ENCODE data around the gene SNTA1.

DNA sequence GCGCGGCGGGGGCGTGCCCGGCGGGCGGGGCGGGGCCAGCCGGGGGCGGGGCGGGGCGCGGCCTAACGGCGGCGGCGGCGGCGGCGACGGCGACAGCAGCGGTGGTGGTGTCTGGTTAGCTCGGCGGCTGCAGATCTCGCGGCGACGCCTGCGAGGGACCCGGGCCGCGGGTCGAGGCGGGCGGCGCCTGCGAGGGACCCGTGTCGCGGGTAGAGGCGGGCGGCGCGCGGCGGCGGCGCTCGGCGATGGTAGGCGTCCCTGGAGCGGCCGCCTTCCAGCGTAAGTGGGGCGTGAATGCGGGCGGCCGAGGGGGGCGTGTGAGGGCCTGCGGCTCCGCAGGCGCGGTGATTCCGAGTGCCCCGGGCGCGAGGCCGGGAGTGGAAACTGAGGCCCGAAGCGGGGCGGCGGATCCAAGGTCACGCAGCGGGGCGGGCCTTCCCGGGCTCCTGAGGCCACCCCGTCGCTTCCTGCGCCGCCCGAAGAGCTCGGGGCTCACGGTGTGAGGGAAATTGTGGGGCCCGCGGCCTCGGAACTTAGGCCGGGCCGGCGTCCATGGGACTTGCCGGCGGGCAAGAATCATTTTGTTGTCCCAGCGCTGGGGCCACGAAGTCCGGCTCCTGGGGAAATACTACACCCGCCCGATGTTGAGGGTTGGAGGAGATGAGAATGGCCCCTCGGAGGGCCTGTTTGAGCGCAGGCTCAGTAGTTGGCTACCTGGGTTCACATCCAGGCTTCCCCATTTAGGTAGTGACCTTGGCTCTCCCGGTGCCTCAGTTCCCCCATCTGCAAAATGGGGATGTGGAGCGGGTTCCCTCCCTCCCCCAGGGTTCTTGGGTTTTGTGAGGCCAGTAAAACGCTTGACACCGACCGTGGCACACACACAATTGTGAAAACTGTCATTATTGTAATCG is 46.7 kb upstream of the SNTA1 start, which contains the start of gene CBFA2T2:
- TF ChIP-seq, protein P1, sequence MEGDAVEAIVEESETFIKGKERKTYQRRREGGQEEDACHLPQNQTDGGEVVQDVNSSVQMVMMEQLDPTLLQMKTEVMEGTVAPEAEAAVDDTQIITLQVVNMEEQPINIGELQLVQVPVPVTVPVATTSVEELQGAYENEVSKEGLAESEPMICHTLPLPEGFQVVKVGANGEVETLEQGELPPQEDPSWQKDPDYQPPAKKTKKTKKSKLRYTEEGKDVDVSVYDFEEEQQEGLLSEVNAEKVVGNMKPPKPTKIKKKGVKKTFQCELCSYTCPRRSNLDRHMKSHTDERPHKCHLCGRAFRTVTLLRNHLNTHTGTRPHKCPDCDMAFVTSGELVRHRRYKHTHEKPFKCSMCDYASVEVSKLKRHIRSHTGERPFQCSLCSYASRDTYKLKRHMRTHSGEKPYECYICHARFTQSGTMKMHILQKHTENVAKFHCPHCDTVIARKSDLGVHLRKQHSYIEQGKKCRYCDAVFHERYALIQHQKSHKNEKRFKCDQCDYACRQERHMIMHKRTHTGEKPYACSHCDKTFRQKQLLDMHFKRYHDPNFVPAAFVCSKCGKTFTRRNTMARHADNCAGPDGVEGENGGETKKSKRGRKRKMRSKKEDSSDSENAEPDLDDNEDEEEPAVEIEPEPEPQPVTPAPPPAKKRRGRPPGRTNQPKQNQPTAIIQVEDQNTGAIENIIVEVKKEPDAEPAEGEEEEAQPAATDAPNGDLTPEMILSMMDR (IDR thresholded peaks at IDR 0.05): no peak
- no peak for TF ChIP-seq EP300 (IDR thresholded peaks at IDR 0.05)

Data from tibial nerve (tissue), 4 donors.